Eye (tissue), 1 donor: Measurements from ENCODE around the gene MYL6.
A peak's percentile ranks its signal among the peaks of the same experiment; 100 is the strongest.

Experiments
- DNase-seq: peaks from one replicate; pipeline ENCODE4 v3.0.0-alpha.2; 2015

MYL6 gene

DNA sequence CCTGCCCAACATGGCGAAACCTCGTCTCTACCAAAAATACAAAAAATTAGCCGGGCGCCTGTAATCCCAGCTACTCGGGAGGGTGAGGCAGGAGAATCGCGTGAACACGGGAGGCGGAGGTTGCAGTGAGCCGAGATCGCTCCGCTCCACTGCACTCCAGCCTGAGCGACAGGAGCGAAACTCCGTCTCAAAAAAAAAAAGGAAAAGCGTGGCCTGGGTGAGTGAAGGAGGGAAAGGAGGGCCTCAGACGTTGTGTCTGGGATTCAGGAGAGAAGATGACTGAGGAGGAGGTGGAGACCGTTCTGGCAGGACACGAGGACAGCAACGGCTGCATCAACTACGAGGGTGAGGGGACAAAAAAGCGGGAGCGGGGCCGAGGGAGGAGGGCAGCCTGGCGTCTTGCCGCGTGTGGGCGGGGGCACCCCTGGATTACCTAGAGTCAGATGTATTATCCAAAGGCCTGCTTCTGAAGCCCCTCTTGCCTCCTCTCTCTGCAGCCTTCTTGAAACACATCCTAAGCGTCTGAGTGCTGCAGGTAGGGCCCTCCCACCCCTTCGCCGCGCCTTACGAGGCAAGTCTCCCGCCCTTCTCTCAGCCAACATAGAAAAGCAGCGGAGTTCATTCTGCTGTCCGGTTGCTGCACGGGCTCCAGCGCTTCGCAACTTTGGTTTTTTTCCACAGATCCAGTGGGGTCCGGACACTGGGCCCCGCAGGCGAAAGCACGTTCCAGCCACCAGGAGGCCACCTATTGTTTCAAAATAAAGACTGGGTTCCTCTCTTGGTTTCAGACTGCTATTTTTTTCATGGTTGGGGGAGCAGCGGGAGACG lies 744 bp upstream of the MYL6 start:
- DNase-seq = peak; percentile 93

DNA sequence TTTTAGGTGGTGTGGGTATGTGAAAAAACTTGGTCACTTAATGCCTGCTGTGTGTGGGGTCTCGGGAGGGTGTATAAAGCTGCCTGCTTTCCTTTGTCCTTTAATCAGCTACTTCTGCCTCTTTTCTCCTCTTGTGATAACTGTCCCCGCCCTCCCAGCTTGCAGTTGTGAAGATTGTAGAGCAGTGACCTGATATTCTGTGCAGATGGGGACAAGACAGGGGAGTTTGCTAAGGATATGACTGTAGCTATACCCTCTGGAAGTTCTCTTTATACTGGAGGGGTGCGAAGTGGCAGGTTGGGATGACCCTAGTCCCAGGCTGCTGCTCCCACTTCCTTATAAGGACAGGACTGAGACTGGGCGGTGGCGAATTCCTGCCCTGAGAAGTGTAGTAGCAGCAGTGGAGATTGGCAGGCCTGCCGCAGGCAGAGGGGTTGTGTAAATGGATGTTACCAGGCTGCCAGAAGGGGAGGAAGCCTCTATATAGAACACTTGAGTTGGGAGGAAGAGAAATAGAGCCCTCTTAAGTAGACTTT lies 835 bp downstream of the MYL6 start:
- DNase-seq = peak; percentile 75

DNA sequence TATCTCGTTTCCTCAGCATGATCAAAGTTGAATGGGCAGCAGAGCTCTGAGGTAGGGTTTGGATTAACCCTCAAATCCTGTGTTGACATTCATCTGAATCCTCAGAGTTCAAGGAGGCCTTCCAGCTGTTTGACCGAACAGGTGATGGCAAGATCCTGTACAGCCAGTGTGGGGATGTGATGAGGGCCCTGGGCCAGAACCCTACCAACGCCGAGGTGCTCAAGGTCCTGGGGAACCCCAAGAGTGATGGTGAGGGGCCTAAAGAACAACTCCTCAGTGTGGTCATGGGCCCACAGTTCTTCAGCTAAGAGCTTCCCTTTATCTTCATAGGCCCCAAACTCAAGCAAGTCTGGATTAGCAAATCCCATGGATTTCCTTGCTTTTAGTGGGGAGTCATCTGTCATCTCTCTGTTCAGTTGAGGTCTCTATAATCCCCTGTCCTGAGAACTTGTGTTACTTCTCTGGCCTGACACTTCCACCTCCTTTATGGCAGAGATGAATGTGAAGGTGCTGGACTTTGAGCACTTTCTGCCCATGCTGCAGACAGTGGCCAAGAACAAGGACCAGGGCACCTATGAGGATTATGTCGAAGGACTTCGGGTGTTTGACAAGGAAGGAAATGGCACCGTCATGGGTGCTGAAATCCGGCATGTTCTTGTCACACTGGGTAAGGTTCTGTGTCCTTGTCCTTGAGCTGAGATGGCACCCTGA lies 1.5 kb downstream of the MYL6 start:
- DNase-seq = no peak

DNA sequence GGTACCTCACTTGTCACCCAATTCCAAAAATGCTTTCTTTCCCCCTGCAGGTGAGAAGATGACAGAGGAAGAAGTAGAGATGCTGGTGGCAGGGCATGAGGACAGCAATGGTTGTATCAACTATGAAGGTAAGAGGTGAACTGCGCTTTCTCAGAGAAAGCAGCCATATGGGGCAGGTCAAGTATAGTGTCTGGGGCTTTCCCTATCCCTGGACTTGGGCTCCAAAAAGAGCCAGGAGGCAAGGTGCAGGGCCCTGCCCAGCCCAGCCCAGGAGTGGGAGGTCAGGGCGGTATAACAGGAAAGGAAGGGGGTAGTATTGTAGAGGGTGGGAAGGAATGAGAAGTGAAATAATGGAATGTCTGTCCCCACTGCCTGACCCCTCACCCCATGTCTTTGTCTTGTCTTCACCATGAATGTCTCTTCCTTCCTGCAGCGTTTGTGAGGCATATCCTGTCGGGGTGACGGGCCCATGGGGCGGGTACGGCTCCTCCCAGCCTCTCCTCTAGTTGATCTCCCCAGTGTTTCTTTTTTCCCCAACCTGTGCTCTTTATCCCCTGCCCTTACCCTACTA lies 2.1 kb downstream of the MYL6 start:
- DNase-seq = no peak

DNA sequence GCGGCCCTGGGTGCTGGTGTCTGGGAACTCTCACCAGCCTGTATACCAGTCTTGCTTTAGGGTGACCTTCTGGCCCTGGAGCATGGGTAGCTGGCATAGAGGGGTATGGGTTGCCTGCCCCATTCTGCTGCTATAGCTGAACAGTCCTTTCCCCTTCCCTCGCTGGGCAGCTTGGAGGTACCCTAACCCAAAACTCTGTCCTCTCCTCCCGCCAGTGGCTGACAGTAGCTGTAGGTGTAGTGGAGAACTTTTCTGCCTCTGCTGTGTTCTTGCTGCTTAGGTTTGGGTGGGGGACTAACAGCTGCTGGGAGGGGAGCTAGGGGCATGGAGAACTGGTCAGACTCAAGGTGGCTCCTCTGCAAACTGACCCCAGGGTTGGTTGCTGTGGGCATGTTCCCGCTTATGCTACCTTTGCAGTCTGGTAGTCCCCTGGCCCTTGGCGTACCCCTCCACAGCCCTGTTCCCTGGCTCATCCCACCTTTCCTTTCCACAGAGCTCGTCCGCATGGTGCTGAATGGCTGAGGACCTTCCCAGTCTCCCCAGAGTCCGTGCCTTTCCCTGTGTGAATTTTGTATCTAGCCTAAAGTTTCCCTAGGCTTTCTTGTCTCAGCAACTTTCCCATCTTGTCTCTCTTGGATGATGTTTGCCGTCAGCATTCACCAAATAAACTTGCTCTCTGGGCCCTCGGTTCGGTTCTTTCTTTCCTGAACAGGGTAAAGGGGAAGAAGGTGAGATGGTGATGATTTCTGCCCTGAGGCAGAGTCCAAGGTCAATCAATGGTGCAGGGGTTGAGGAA lies 2.9 kb downstream of the MYL6 start:
- no peak for DNase-seq

DNA sequence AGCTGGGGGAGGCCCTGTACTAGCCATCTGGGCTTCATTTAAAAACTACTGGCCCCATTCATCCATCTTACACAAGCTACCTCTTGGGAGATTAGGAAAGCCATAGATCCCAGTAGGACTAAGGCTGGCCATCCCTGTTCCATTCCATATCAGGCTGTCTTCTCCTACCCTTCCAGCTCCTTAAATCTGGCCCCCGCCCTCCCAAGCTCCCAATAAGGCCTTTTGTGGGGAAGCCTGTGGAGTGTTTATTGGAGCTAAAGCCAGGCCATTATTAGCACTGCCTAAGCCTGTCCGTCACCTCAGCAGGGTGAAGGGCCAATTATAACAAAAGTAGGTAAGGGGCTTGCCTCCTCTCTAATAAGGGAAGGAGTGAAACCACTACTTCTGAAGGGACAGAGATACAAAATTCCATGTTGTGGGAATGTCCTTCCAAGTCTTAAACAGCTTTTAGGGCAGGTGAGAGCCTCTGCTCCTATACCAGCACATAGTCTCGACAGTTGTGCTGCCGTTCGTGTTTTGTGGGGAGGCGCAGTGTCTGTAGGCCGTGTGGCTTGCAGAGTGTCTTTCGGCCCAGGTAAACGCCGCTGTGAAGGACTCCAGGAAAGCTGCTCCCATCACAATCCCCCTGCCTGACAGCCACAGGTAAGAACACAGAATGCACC lies 3.7 kb downstream of the MYL6 start:
- DNase-seq = no peak

DNA sequence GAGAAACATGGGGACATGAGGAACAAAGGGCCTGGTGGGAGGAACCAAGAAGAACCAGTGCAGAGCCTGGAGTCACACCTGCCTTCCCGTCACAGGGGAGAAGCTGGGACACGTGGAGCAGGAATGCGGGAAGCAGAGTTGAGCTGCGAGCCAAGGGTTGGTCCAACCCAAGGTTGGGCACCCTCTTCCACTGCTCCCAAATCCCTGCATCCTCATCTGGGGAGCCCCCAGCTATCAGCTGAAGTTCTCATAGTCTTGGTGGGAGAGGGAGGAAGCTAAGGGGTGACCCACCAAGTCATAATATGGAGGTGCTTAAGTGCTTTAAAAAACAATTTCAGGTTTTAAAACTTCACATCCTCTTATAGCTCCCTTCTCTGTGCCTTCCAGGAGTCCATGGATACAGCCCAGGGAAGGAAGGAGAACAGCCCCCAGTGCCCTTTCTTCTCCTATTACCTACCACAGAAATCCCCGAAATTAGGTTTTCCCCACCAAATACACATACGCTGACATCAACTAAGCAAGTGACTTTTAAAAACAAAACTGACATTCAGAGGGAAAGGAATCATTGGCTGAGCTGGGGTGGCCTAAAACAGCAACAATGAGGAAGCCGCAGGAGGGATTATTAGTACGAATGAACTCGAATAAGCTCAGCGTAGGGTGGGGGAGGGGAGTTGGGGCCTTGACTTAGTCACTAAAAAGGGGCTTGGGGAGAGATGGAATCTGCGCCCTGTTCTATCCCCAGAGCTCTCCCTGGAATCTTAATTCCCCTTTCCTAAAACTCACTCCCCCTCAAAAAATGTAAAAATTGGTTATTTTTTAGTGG lies 4.5 kb downstream of the MYL6 start:
- peak; percentile 41 for DNase-seq

DNA sequence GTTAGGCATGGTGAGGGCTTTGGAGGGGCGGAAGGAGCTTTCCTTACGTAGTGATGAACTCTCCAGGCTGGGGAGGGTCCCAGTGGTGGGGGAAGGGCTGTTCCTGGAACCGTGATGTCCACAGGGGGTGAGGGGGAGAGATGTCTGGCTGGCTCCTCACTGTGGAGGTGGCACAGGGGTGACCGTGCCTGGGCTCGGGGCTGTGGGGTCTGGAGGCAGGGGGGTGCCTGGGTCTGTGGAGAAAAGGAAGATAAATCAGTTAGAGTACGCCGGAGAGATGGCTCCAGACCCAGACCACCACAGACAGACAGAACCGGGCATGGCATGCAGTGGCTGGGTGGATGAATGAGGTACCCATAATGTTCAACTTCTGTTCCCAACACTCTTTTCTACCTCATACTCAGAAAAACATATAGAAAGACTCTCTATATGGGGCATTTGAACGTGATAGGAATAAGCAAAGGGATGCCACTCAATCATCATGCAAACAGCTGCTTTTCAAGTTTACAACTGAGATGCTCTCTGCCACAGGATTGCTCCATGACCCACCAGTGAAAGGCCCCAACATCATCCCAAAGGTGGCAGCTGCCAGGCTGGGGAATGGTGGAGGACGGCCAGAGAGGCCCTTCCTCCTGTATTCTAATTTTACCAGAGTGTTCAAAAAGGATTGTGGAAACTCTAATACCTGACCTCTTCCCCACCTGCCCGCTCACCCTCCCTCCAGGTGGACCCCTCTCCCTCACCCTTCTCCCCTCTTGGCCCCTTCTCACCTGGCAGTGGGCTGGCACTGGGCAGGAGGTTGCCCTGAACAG lies 5.6 kb downstream of the MYL6 start:
- DNase-seq = no peak

DNA sequence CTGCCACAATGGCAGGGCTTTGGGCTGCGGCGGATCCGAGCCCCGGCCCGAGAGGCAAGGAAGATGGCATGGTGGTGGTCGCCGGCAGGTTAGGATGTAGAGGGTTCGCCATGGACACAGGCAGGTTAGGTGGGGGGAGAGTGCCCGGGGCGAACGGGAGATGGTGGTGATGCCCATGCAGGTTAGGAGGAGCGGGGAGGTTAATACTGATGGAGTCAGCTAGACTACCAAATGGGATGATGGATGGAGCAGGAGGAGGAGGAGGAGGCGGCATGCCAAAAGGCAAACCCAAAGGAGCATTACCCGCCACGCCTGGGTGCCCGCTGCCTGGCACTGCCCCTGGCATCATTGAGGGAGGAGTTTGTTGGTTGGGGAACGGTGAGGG lies 6.2 kb downstream of the MYL6 start:
- no peak for DNase-seq

DNA sequence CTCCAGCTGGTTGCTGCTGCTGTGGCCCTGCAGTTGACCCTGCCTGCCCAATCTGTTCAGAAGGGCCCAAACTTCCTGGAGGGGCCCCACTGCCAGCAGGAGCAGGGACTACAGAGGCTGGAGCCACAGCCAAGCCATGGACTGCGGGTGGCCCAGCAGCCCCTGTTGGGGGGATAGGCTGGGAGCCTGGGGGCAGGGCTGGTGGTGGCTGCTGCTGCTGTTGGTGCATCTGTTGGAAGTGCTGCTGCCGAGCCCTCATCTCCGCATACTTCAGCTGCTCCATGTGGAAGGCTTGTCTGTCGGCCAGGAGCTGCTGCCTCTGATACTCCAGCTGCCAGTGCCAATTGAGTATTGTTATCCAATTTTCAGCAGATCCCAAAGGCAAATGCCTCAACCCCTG lies 7.2 kb downstream of the MYL6 start:
- DNase-seq = no peak

DNA sequence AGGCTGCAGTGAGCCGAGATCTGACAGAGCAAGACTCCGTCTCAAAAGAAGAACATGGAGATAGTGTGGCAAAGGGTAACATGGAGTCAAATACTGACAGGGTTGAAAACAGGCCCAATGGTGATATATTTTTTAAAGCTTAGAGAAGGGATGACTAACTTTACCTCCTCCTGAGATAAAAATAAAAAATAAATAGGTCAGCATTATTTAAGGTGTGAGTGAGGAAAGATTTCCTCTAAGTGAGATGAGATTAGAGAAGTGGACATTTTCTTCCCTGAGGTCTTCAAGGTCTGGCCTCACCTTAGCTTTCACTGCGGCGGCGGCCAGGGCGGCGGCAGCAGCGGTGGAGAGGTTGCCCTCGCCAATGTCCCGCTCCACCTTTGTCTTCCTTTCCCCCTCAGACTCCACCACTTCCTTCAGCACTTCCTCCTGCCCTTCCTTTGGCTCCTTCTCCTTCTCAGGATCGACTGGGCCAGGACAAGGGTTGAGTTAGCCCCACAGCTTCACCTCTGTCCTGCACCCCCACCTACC lies 11.1 kb downstream of the MYL6 start:
- no peak for DNase-seq

DNA sequence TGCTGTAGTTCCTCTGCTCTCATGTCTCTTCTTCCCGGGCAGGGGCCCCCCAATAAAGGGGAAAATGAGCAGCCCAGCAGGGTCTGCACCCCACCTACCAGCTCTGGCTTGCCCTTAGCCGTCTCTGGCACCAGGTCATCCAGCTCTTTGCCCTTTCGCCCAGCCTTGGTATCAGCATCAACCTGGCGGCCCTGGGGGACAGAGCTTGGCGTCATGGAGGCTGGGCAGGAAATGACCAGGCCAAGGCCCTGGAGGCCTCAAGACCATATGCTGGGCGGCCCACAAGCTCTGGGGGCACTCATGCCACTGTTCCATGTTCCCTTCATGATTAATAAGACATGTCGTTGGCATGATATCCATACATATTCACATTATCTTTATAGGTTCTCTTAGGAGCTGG lies 14.7 kb downstream of the MYL6 start:
- no peak for DNase-seq

DNA sequence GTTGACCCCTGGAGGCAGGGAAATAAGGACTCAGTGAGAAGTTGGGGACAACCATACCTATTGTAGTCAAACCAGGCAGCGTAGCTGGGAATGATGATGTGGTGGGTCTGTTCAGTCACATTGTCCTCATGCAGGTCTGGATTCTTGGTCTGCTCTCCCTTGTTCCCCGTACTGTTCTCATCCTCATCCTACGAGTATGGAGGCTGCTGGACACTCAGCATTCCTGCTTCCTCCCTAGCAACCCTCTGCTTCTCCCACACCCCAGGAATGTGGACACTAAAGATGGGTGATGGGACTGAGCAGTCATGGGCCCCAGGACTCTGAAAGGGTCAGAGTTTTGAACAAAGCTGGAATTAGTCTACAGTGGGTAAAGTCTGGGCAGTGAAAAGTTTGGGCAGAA lies 20.2 kb downstream of the MYL6 start:
- DNase-seq = no peak

DNA sequence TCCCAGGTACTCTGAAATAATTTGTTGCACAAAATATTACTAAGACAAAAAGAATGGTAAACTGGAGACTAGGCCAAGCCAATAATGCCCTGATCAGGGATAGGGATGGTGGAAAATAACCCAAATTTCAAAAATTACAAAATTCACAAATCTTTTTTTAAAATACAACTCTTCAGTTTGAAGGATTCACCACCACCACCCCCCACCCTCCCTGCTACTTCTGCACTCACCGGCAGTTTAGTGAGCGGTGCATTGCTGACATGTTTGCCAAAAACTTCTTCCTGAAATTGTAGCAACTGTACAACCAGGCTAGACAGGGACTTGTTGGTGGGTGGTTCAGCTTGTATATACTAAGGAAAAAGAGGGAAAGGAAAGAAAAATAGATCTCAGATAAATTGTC lies 28.8 kb downstream of the MYL6 start:
- DNase-seq = no peak

DNA sequence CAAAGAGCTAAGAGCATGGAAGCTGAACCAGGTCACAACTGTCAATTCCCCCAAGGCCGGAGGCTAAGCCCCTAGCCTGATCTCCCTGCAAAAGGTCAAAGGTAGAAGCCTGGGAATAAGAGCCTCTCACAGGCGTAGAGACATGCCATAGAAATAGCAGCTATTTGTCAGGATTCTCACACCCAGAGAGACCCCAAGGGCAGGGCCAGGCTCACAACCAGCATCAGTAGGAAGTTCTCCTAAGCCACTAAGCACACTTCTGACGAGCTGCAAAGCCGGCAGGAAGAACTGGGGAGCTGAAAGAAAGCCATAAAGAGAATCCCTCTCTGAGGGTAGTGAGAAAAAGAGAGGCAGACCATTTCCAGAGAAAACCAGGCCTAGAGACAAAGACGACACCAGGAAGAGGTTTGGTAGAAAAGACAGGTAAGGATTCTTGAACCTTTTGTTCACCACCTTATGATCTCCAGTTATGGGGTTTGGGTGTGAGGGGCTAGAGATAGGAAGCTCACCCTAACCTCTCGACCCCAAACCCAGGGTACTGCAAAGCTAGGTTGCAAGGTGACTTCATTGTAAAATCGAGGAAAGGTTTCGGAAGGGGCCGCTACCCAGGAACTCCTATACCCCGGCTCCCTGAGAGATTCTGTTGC lies 30.1 kb downstream of the MYL6 start:
- peak; percentile 28 for DNase-seq

DNA sequence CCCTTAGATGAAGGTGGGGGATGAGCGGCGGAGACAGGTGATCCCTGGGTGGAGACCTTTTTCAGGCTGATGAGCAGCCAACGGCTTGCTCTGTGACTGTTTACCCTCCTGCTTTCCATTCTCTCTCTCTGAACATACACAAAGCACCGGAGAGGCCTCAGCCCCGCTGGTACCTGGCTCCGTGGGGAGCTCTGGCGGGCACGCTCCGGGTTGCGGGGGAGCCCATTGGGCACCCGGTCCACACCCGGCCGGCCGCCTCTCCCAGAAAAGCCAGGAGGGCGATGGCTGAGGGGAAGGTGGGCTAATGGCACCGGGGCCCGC lies 30.6 kb downstream of the MYL6 start:
- no peak for DNase-seq

DNA sequence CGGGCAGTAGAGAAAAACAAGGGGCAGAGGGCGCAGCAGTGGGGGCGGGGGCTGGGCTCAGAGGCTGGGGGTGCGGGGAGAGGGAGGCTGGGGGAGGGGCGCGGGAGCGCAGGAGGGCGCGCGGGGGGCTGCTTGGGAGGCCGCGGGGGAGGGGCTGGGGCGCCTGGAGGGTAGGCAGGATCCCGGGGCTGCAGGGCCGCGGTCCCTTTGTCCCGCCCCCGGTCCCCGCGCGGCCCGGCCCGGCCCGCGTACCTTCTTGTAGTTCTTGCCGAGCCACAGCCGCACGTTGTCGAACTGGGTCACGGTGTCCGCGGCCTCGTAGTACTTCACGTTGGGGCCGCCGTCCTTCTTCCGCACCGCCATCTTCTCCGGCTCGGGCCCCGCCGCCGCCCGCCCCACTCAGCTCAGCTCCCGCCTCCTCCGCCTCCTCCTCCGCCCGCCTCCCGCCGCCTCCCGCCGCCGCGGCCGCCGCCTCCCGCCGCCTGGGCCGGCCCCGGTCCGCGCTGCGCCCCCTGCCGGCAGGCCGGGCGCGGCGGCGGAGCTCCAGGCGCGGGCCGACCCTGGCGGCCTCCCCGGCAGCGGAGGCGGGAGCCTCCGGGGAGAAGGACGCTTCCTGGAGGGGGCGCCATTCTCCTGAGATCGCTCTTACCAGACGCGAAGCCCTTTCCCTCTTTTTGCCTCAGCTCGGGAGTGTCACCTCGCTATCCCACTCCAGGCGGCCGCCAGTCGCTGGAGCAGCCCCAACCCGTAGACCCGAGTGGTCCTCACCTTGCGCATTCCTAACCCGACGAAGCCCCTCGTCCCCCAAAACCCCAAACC lies 31.1 kb downstream of the MYL6 start, which contains the start of gene SMARCC2:
Gene SMARCC2 (minus strand): TSS at position 385 of the 819 bp plus-strand sequence. CDS start 22 bp downstream, at position 363.
- DNase-seq = peak; percentile 96

DNA sequence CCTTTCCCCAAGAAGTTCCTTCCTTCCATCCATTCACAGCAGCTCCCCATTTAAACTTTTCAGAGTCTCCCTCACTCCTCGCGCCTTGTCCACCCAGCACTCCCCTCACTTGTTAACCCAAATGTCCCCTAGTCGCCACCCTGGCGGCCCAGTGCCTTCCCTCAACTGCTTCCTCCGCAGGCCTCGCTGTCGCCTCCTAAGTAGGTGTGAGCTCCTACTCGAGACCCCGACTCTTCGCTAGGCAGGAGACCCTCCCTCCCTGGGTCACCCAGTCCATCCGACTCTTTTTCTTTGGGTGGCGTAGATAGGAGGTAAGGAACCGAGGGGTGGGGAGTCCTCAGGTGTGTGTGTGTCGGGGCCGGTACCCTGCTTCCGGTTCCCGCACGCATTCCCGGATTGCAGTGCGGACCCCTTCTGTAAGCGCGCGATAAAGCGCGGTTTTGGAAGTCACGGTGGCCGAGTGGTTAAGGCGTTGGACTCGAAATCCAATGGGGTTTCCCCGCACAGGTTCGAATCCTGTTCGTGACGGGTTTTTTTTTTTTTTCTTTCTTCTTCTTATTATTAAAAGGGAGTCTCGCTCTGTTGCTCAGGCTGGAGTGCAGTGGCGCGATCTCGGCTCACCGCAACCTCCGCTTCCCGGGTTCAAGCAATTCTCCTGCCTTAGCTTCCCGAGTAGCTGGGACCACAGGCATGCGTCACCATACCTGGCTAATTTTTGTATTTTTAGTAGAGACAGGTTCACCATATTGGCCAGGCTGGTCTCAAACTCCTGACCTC lies 31.9 kb downstream of the MYL6 start:
- peak; percentile 98 for DNase-seq
